ENCODE measurements around the gene GALNT10. TPM values are rescaled to one million over a fixed set of nuclear protein-coding genes. Genes with fewer than 3 reads are reported as not detected.

The GALNT10 gene
- total RNA-seq, 4 donors from 2014 or later: 5.6 to 22.9 (median 14.4) TPM

- Histone ChIP-seq H3K9me3 (no peaks in the 10 kb centered on the region), H3K4me1 (no peaks in the 10 kb centered on the region), H3K4me3 (no peak overlapping the region), H3K36me3 (no peaks in the 10 kb centered on the region), H3K27ac (no peak overlapping the region), H3K27me3 (no peaks in the 10 kb centered on the region)
- TF ChIP-seq POLR2A (IDR thresholded peaks at IDR 0.05) (no peak), CTCF (IDR thresholded peaks at IDR 0.05) (no peak)
- intact Hi-C loops (cut with DNase I; ENCODE audit: low total_unique reads): loop anchor here (2.0 kb wide), 1 partner anchor 71 kb away; no protein-coding TSS in a partner anchor
- DNase-seq: no peak
These were observed 119.3 kb downstream of the GALNT10 start for GRCh38 chr5:154309805-154310204.

GRCh38 chr5:154311362-154311761 is 120.8 kb downstream of the GALNT10 start:
- no peaks in the 10 kb centered on the region for H3K9me3 ChIP-seq
- H3K36me3 ChIP-seq: no peaks in the 10 kb centered on the region
- H3K27ac ChIP-seq: no peak overlapping the region
- H3K4me1 ChIP-seq: no peaks in the 10 kb centered on the region
- H3K27me3 ChIP-seq: no peaks in the 10 kb centered on the region
- intact Hi-C loops (cut with DNase I; ENCODE audit: low total_unique reads): loop anchor here (2.0 kb wide), 1 partner anchor 73 kb away; no protein-coding TSS in a partner anchor
- no peak overlapping the region for H3K4me3 ChIP-seq
- no peak for DNase-seq
- TF ChIP-seq CTCF (IDR thresholded peaks at IDR 0.05) (no peak), POLR2A (IDR thresholded peaks at IDR 0.05) (no peak)

- no peak for DNase-seq
- Histone ChIP-seq H3K9me3 (no peaks in the 10 kb centered on the region), H3K27ac (no peak overlapping the region), H3K4me3 (no peak overlapping the region), H3K36me3 (no peaks in the 10 kb centered on the region), H3K27me3 (no peaks in the 10 kb centered on the region), H3K4me1 (no peaks in the 10 kb centered on the region)
- TF ChIP-seq POLR2A (IDR thresholded peaks at IDR 0.05) (no peak), CTCF (IDR thresholded peaks at IDR 0.05) (no peak)
- intact Hi-C loops (cut with DNase I; ENCODE audit: low total_unique reads): loop anchor here (2.0 kb wide), 1 partner anchor 73 kb away; no protein-coding TSS in a partner anchor
These were observed 121.5 kb downstream of the GALNT10 start for GRCh38 chr5:154312000-154312399.

GRCh38 chr5:154312576-154312975 is 122.0 kb downstream of the GALNT10 start:
- Histone ChIP-seq H3K27ac (no peak overlapping the region), H3K27me3 (no peaks in the 10 kb centered on the region), H3K36me3 (no peaks in the 10 kb centered on the region), H3K4me1 (no peaks in the 10 kb centered on the region), H3K4me3 (no peak overlapping the region), H3K9me3 (no peaks in the 10 kb centered on the region)
- DNase-seq: no peak
- intact Hi-C loops (cut with DNase I; ENCODE audit: low total_unique reads): no loop called here
- no peak for TF ChIP-seq CTCF (IDR thresholded peaks at IDR 0.05)
- no peak for TF ChIP-seq POLR2A (IDR thresholded peaks at IDR 0.05)

GRCh38 chr5:154313360-154314017 is 123.0 kb downstream of the GALNT10 start:
- no peaks in the 10 kb centered on the region for H3K36me3 ChIP-seq
- H3K27ac ChIP-seq: no peak overlapping the region
- H3K4me3 ChIP-seq: no peak overlapping the region
- no peaks in the 10 kb centered on the region for H3K9me3 ChIP-seq
- DNase-seq: no peak
- intact Hi-C loops (cut with DNase I; ENCODE audit: low total_unique reads): no loop called here
- H3K4me1 ChIP-seq: no peaks in the 10 kb centered on the region
- TF ChIP-seq POLR2A (IDR thresholded peaks at IDR 0.05): no peak
- no peak for TF ChIP-seq CTCF (IDR thresholded peaks at IDR 0.05)
- no peaks in the 10 kb centered on the region for H3K27me3 ChIP-seq

Measured in uterus (tissue), 4 donors.